GDM1 (cell line): ENCODE measurements around the gene CDC20.
"Not testable (repeated sequence)": the region's sequence is repeated elsewhere in the genome, so short reads cannot be mapped to it uniquely, and the experiment has no call there.

Source experiments
- DNase-seq: peaks from one replicate; lab custom pipeline; 2025; lab: John Stamatoyannopoulos, UW

The CDC20 gene

DNA sequence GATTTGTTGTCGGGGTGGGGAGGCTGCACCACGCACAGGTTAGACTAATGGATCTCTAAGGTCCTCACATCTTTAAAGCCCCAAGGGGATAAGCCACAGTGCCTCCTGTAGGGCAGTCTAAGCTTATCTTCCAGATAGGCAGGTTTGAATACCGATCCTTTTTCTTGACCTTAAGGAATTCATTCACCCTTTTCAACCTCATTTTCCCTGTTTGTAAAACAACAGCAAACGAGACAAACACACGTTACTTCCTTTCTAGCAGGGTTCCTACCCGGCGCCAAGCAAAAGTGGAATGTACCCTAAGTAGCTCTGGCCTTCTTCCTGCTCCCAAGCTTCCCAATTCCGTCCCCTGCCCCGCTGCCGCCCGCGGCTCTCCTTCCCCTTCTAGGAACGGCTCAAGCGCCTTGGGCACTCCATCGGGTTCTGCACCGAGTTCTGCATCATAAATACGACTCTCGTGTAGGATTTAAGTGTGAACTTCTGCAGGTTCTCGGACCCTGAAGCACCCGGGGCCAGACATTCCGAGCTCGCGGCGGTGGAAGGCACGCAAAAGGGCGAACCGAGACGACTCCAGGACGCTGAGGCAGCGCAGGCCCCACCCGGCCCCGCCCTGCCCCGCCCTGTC is 548 bp upstream of the CDC20 start:
- DNase-seq: peak; percentile 46

- DNase-seq: no peak
Measured at GRCh38 chr1:43359696-43360095, 915 bp downstream of the CDC20 start.

DNA sequence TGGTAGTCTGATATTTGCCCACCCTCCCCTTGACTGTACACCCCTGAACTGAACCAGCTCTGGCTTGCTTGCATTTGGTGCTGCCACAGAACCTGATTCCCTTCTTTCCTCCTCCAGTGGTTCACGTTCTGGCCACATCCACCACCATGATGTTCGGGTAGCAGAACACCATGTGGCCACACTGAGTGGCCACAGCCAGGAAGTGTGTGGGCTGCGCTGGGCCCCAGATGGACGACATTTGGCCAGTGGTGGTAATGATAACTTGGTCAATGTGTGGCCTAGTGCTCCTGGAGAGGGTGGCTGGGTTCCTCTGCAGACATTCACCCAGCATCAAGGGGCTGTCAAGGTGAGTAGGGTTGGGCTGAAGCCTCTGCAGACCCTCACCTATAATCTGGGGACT is 1.8 kb downstream of the CDC20 start:
- no peak for DNase-seq

GRCh38 chr1:43363283-43363934 is 4.6 kb downstream of the CDC20 start:
- DNase-seq: no peak

DNA sequence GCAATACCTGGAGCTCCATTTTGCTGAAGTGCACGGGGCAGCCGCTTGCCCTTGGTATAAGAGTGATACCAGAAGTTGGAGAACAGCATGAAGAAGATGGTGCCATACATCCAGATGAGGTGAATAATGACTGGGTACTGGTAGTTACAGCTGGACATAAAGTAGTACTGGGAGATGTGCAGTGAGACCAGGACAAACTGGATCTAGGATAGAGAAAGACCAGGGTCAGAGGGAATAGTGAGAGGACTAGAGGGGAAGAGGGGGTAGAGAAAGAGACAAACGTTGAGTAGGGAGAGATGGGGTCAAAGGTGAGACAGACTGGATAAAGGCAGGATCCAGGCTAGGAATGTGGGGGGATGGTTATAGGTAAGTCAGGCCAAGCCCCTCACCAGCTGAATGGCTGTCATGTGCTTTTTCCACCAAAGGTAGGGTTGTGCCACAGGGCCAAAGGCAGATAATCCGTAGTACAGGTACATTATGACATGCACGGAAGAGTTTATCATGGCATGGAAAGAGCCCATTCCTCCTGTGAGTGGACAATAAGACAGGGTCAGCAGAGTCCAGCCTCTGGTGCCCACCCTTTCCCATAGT is 5.2 kb downstream of the CDC20 start:
- DNase-seq: no peak

GRCh38 chr1:43365678-43366077 is 6.9 kb downstream of the CDC20 start:
- no peak for DNase-seq

GRCh38 chr1:43366179-43366578 is 7.4 kb downstream of the CDC20 start:
- no peak for DNase-seq

GRCh38 chr1:43366601-43367025 is 7.8 kb downstream of the CDC20 start:
- DNase-seq: no peak

GRCh38 chr1:43367026-43367903 is 8.5 kb downstream of the CDC20 start:
- DNase-seq: no peak

GRCh38 chr1:43367904-43368645 is 9.3 kb downstream of the CDC20 start, which contains the start of gene ELOVL1:
TSS of gene ELOVL1 (minus strand) at chr1:43368011. CDS start at chr1:43365609, 2,402 bp downstream.
- DNase-seq: peak; percentile 91

GRCh38 chr1:43368646-43369020 is 9.9 kb downstream of the CDC20 start:
- DNase-seq: no peak

DNA sequence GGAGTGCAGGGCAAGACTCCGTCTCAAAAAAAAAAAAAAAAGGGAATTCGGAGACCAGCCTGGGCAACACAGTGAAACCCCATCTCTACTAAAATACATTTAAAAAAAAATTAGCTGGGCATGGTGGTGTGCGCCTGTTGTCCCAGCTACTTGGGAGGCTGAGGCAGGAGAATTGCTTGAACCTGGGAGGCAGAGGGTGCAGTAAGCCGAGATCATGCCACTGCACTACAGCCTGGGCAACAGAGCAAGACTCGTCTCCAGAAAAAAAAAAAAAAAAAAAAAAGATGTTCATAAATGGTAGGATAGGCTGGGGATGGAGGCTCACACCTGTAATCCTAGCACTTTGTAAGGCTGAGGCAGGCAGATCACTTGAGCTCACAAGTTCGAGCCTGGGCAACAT is 11.0 kb downstream of the CDC20 start:
- not testable (repeated sequence) for DNase-seq

GRCh38 chr1:43370564-43370963 is 11.8 kb downstream of the CDC20 start:
- DNase-seq: no peak

DNA sequence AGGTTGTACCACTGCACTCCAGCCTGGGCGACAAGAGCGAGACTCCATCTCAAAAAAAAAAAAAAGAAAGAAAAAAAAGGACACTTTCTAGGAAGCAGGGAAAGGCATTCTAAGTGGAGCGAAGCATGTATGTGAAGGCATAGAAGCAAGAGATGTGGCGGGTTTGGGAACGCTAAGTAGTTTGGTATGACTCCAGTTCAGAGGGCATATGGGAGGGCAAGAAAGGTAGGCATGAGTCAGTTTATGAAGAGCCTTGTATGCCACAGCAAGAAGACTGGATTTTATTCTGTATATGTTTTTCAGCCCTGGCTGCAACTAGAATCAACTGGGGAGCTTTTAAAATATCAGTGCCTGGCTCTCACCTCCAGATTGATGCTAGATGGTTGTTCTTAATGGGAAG is 13.4 kb downstream of the CDC20 start:
- DNase-seq: no peak

GRCh38 chr1:43373066-43373940 is 14.5 kb downstream of the CDC20 start:
- no peak for DNase-seq

DNA sequence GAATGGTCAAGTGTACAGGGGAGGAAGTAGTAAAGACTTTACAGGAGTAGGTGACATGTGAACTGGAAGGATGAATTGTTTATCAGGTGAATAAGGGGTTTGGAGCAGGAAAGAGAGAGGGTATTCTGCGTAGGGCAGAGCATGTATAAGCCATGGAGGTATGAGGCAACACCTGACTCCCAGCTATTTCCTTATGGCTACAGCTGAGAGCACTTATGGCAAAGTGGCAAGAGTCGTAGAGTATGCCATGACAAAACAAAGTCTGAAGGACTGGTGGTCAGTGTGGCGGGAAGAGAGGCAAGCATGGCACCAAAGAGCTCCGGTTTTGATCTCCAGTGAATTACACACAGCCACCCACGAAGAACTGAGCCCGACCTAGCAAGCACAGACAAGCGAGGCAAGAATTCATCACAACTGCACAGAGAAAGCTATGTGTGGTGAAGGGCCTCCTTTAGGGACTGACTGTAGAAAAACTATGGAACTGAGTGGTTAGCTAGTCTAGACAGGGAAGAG is 18.0 kb downstream of the CDC20 start:
- no peak for DNase-seq

DNA sequence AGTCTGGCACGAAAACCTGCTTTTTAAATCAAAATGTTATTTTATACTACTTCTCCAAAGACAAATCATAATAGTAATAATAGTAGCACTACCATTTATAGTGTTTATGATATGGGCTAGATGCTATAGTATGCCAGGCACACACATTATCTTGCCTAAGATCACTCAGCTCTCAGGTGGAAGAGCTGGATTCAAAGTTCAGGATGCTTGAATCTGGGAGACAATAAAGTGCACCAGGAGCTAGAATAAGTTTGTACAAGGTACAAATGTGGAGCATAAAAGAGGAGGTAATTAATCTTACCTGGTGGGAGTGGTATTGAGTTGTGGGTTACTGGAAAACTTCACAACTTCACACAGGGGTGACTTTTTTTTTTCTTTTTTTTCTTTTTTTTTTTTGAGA is 19.1 kb downstream of the CDC20 start:
- no peak for DNase-seq

- DNase-seq: no peak
Measured at GRCh38 chr1:43379476-43379875, 20.7 kb downstream of the CDC20 start.

DNA sequence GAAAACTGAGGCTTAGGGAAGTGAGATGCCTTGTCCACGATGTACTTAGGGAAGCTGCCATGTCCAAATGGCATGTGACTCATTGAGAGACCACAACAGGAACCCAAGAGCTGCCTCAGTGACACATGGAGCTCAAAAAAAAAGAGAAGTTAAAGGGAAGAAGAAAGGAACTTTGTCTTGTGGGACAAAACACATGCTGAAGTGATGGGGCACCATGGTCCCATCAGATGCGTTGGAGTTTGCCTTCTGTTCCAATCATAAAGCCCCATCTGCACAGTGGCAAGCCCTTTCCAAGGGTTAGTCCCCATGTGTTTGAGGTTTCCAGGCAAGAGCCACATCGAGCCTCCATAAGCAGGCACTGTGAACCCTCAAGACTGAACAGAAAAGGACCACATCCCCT is 22.8 kb downstream of the CDC20 start:
- DNase-seq: peak; percentile 65

GRCh38 chr1:43382027-43382779 is 23.4 kb downstream of the CDC20 start:
- no peak for DNase-seq
